Measurements from ENCODE around the gene BTNL2.

Gene BTNL2, protein sequence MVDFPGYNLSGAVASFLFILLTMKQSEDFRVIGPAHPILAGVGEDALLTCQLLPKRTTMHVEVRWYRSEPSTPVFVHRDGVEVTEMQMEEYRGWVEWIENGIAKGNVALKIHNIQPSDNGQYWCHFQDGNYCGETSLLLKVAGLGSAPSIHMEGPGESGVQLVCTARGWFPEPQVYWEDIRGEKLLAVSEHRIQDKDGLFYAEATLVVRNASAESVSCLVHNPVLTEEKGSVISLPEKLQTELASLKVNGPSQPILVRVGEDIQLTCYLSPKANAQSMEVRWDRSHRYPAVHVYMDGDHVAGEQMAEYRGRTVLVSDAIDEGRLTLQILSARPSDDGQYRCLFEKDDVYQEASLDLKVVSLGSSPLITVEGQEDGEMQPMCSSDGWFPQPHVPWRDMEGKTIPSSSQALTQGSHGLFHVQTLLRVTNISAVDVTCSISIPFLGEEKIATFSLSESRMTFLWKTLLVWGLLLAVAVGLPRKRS

DNA sequence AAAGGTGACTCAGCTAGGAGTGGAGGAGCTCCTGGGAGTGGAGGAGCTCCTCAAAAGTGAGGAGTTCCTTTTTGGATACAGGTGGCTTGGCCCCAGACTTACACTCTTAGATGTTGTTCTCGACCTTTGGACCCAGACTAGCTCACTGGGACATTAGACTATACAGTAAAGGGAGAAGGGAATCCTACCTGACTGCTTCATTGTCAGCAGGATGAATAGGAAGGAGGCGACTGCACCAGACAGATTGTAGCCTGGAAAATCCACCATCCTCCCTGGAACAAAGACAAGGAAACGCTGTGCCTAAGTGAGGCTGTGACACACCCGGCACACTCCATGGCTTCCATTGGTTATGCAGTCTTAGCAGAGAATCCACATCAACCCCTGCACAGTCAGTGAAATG is at the start of gene BTNL2:
BTNL2 (minus strand) TSS at position 325 of the 400 bp plus-strand sequence; CDS start at position 267, 58 bp downstream.
- TF ChIP-seq YY1 (IDR thresholded peaks at IDR 0.05; ENCODE audit: insufficient read depth, insufficient read length) (no peak), ZNF274 (IDR thresholded peaks at IDR 0.05; ENCODE audit: low read depth, low read length) (no peak), SUZ12 (IDR thresholded peaks at IDR 0.05; ENCODE audit: extremely low read depth, insufficient read depth, insufficient read length) (no peak)
- Histone ChIP-seq H3K4me3 (ENCODE audit: insufficient read length, low read depth) (no peak within 1 kb of the TSS), H3K9ac (ENCODE audit: insufficient read length, low read depth) (no peak within 1 kb of the TSS), H3K9me3 (ENCODE audit: insufficient read depth, low read length) (no peaks in the 10 kb centered on the region), H3K4me1 (ENCODE audit: insufficient read depth, insufficient read length) (no peaks in the 10 kb centered on the region), H3K36me3 (ENCODE audit: insufficient read depth, insufficient read length, low read length) (no peaks in the 10 kb centered on the region), H3K27me3 (ENCODE audit: insufficient read depth, insufficient read length) (no peaks in the 10 kb centered on the region)
- no peak for DNase-seq (ENCODE audit: low read depth, low spot score)

DNA sequence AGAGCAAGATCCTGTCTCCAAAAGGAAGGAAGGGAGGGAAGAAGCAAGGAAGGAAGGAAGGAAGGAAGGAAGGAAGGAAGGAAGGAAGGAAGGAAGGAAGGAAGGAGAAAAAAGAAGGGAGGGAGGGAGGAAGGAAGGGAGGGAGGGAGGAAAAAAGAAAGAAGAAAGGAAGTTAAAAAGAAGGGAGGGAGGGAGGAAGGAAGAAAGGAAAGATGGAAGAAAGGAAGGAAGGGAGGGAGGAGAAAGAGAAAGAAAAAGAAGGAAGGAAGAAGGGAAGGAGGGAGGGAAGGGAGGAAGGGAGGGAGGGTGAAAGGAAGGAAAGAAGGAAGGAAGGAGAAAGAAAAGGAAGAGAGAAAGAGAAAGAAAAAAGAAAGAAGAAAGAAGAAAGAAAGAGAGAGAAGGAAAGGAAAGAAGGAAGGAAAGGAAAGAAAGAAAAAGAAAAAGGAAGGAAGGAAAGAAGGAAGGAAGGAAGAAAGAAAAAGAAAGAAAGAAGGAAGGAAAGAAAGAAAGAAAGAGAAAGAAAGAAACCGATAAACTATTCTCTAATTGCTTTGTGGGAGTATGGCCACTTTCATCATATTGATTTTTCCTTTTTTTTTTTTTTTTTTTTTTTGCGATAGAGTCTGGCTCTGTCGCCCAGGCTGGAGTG is 42.2 kb upstream of the BTNL2 start:
- H3K9me3 ChIP-seq (ENCODE audit: insufficient read depth, low read length): no peaks in the 10 kb centered on the region; the same call in 1 of the 2 replicates
- no peak overlapping the region for H3K9ac ChIP-seq (ENCODE audit: insufficient read length, low read depth)
- no peaks in the 10 kb centered on the region for H3K36me3 ChIP-seq (ENCODE audit: insufficient read depth, insufficient read length, low read length)
- DNase-seq (ENCODE audit: low read depth, low spot score): no peak
- no peak for TF ChIP-seq SUZ12 (IDR thresholded peaks at IDR 0.05; ENCODE audit: extremely low read depth, insufficient read depth, insufficient read length)
- TF ChIP-seq ZNF274 (IDR thresholded peaks at IDR 0.05; ENCODE audit: low read depth, low read length): no peak
- TF ChIP-seq YY1 (IDR thresholded peaks at IDR 0.05; ENCODE audit: insufficient read depth, insufficient read length): no peak
- H3K4me3 ChIP-seq (ENCODE audit: insufficient read length, low read depth): no peak overlapping the region
- no peaks in the 10 kb centered on the region for H3K4me1 ChIP-seq (ENCODE audit: insufficient read depth, insufficient read length)
- H3K27me3 ChIP-seq (ENCODE audit: insufficient read depth, insufficient read length): no peaks in the 10 kb centered on the region

DNA sequence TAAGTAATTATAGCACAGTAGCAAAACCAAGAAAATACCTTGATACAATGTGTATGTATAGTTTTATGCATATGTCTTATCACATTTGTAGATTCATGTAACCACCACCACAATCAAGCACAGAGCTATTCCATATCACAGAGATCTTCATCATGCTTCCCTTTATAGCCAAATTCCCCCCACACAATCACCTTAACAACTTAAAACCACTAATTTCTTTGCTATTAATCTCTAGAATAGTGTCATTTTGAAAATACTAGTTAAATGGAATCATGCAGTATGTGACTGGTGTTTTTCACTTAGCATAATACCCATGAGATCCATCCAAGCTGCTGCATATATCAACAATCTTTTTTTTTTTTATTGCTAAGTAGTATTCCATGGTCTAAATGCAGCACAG is 41.0 kb upstream of the BTNL2 start:
- Histone ChIP-seq H3K36me3 (ENCODE audit: insufficient read depth, insufficient read length, low read length) (no peaks in the 10 kb centered on the region), H3K27me3 (ENCODE audit: insufficient read depth, insufficient read length) (no peaks in the 10 kb centered on the region), H3K9me3 (ENCODE audit: insufficient read depth, low read length) (no peaks in the 10 kb centered on the region), H3K4me3 (ENCODE audit: insufficient read length, low read depth) (no peak overlapping the region), H3K4me1 (ENCODE audit: insufficient read depth, insufficient read length) (no peaks in the 10 kb centered on the region), H3K9ac (ENCODE audit: insufficient read length, low read depth) (no peak overlapping the region)
- no peak for DNase-seq (ENCODE audit: low read depth, low spot score)
- TF ChIP-seq YY1 (IDR thresholded peaks at IDR 0.05; ENCODE audit: insufficient read depth, insufficient read length) (no peak), ZNF274 (IDR thresholded peaks at IDR 0.05; ENCODE audit: low read depth, low read length) (no peak), SUZ12 (IDR thresholded peaks at IDR 0.05; ENCODE audit: extremely low read depth, insufficient read depth, insufficient read length) (no peak)

DNA sequence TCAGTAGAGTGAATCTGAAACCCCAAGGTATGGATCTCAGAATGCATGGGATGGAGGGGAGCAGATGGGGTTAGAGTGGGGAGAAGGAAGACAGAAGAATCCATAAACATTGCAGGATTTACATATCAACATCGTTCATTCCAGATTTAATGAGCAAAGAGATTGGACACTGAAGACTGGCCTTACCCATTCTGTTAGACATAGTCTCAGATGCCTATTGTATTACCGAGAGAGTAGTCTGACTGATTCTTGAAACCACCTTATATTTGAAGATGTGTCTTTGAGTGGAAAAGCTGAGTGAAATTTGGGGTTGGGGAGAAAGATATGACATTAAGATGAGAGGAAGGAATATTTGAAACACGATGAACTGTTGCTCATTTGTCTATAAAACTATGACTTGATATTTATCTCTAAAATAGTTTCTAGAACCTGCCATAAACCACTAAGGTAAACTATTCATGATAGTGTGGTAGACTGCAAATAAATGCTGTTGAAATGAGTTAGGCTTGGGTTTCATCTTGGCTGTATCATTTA is 38.4 kb upstream of the BTNL2 start:
- no peak for DNase-seq (ENCODE audit: low read depth, low spot score)
- no peak overlapping the region for H3K4me3 ChIP-seq (ENCODE audit: insufficient read length, low read depth)
- TF ChIP-seq ZNF274 (IDR thresholded peaks at IDR 0.05; ENCODE audit: low read depth, low read length) (no peak), SUZ12 (IDR thresholded peaks at IDR 0.05; ENCODE audit: extremely low read depth, insufficient read depth, insufficient read length) (no peak), YY1 (IDR thresholded peaks at IDR 0.05; ENCODE audit: insufficient read depth, insufficient read length) (no peak)
- H3K4me1 ChIP-seq (ENCODE audit: insufficient read depth, insufficient read length): no peaks in the 10 kb centered on the region
- no peak overlapping the region for H3K9ac ChIP-seq (ENCODE audit: insufficient read length, low read depth)
- H3K36me3 ChIP-seq (ENCODE audit: insufficient read depth, insufficient read length, low read length): no peaks in the 10 kb centered on the region
- H3K27me3 ChIP-seq (ENCODE audit: insufficient read depth, insufficient read length): no peaks in the 10 kb centered on the region
- H3K9me3 ChIP-seq (ENCODE audit: insufficient read depth, low read length): no peaks in the 10 kb centered on the region

DNA sequence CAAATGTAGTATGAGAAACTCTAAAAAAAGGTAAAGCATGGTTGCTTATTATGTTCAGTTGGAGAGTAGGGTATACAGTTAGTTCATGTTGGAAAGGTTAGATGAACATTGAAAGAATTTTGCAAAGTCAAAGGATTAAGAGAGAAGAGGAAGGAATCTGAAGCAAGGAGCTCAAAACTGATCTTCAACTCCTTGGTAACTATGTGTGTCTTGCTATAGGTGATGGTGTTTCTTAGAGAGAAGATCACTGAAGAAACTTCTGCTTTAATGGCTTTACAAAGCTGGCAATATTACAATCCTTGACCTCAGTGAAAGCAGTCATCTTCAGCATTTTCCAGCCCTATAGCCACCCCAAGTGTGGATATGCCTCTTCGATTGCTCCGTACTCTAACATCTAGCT is 37.5 kb upstream of the BTNL2 start:
- no peak overlapping the region for H3K4me3 ChIP-seq (ENCODE audit: insufficient read length, low read depth)
- no peak for DNase-seq (ENCODE audit: low read depth, low spot score)
- no peak overlapping the region for H3K9ac ChIP-seq (ENCODE audit: insufficient read length, low read depth)
- H3K27me3 ChIP-seq (ENCODE audit: insufficient read depth, insufficient read length): no peaks in the 10 kb centered on the region
- H3K9me3 ChIP-seq (ENCODE audit: insufficient read depth, low read length): no peaks in the 10 kb centered on the region
- no peak for TF ChIP-seq YY1 (IDR thresholded peaks at IDR 0.05; ENCODE audit: insufficient read depth, insufficient read length)
- no peak for TF ChIP-seq ZNF274 (IDR thresholded peaks at IDR 0.05; ENCODE audit: low read depth, low read length)
- TF ChIP-seq SUZ12 (IDR thresholded peaks at IDR 0.05; ENCODE audit: extremely low read depth, insufficient read depth, insufficient read length): no peak
- H3K36me3 ChIP-seq (ENCODE audit: insufficient read depth, insufficient read length, low read length): no peaks in the 10 kb centered on the region
- H3K4me1 ChIP-seq (ENCODE audit: insufficient read depth, insufficient read length): no peaks in the 10 kb centered on the region

DNA sequence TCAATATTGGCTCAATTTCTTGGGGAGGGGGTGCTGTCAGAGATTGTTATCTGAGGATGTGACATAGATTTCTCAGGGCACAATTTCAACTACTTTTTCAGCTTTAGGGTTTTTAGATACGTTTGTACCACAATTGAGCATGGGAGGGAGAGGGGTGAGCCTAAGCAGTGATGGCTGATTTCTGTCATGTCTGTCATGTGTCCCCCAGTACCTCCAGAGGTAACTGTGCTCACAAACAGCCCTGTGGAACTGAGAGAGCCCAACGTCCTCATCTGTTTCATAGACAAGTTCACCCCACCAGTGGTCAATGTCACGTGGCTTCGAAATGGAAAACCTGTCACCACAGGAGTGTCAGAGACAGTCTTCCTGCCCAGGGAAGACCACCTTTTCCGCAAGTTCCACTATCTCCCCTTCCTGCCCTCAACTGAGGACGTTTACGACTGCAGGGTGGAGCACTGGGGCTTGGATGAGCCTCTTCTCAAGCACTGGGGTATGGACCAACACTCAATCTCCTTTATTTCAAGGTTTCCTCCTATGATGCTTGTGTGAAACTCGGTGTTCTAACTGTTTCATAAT is 36.1 kb upstream of the BTNL2 start:
- Histone ChIP-seq H3K27me3 (ENCODE audit: insufficient read depth, insufficient read length) (no peaks in the 10 kb centered on the region), H3K9ac (ENCODE audit: insufficient read length, low read depth) (no peak overlapping the region)
- TF ChIP-seq ZNF274 (IDR thresholded peaks at IDR 0.05; ENCODE audit: low read depth, low read length): no peak

DNA sequence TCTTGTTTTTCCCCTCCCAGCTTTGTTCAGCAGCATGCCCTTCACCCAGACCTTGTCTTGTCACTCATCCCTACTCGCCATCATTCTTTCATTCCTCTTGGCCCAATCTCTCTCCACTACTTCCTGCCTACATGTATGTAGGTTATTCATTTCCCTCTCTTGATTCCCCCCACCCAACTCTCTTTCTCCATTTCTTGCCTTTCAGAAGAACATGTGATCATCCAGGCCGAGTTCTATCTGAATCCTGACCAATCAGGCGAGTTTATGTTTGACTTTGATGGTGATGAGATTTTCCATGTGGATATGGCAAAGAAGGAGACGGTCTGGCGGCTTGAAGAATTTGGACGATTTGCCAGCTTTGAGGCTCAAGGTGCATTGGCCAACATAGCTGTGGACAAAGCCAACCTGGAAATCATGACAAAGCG is 35.3 kb upstream of the BTNL2 start:
- no peak for TF ChIP-seq YY1 (IDR thresholded peaks at IDR 0.05; ENCODE audit: insufficient read depth, insufficient read length)
- no peak for TF ChIP-seq ZNF274 (IDR thresholded peaks at IDR 0.05; ENCODE audit: low read depth, low read length)
- TF ChIP-seq SUZ12 (IDR thresholded peaks at IDR 0.05; ENCODE audit: extremely low read depth, insufficient read depth, insufficient read length): no peak
- H3K36me3 ChIP-seq (ENCODE audit: insufficient read depth, insufficient read length, low read length): no peaks in the 10 kb centered on the region
- H3K9me3 ChIP-seq (ENCODE audit: insufficient read depth, low read length): no peaks in the 10 kb centered on the region
- no peak overlapping the region for H3K9ac ChIP-seq (ENCODE audit: insufficient read length, low read depth)
- no peaks in the 10 kb centered on the region for H3K27me3 ChIP-seq (ENCODE audit: insufficient read depth, insufficient read length)
- H3K4me1 ChIP-seq (ENCODE audit: insufficient read depth, insufficient read length): no peaks in the 10 kb centered on the region
- H3K4me3 ChIP-seq (ENCODE audit: insufficient read length, low read depth): no peak overlapping the region
- no peak for DNase-seq (ENCODE audit: low read depth, low spot score)

More for the DNA sequence above, 36.1 kb upstream of the BTNL2 start:
- no peak overlapping the region for H3K4me3 ChIP-seq (ENCODE audit: insufficient read length, low read depth)
- H3K4me1 ChIP-seq (ENCODE audit: insufficient read depth, insufficient read length): no peaks in the 10 kb centered on the region
- H3K9me3 ChIP-seq (ENCODE audit: insufficient read depth, low read length): no peaks in the 10 kb centered on the region
- DNase-seq (ENCODE audit: low read depth, low spot score): no peak
- no peaks in the 10 kb centered on the region for H3K36me3 ChIP-seq (ENCODE audit: insufficient read depth, insufficient read length, low read length)
